Stimulated activated CD8-positive, alpha-beta memory T cell treated with anti-CD3 and anti-CD28 coated beads, Interleukin-7, amount 100 ng/mL, for 4 hours (primary cell): Measurements from ENCODE around the gene FHL2.
"Not testable (repeated sequence)": the region's sequence is repeated elsewhere in the genome, so short reads cannot be mapped to it uniquely, and the experiment has no call there.

Experiments
- DNase-seq, 2 donors: peaks; one replicate each; pipeline ENCODE4 v3.0.0-alpha.2; 2020; ENCODE audit warnings: low read depth in 2 of 2

FHL2 gene

GRCh38 chr2:105398336-105399206 is at the start of gene FHL2:
Gene FHL2, minus strand, starts transcription at chr2:105399051. Its CDS starts 12,535 bp downstream, at chr2:105386516.
- peak; percentile 39 to 59 for DNase-seq

GRCh38 chr2:105447476-105447875 is 48.6 kb upstream of the FHL2 start:
- no peak for DNase-seq

GRCh38 chr2:105446501-105446900 is 47.6 kb upstream of the FHL2 start:
- DNase-seq, result no peak

- no peak for DNase-seq
These were observed 47.1 kb upstream of the FHL2 start for GRCh38 chr2:105445976-105446375.

- DNase-seq, result no peak
These were observed 46.6 kb upstream of the FHL2 start for GRCh38 chr2:105445498-105445897.

- DNase-seq, result no peak
These were observed 45.1 kb upstream of the FHL2 start for GRCh38 chr2:105443617-105444598.

GRCh38 chr2:105442721-105443120 is 43.9 kb upstream of the FHL2 start:
- no peak for DNase-seq

GRCh38 chr2:105442056-105442455 is 43.2 kb upstream of the FHL2 start:
- no peak for DNase-seq

- DNase-seq, result no peak
These were observed 40.3 kb upstream of the FHL2 start for GRCh38 chr2:105439141-105439540.

GRCh38 chr2:105438104-105438929 is 39.5 kb upstream of the FHL2 start:
- DNase-seq, result no peak

GRCh38 chr2:105437708-105438103 is 38.9 kb upstream of the FHL2 start:
- no peak for DNase-seq

- DNase-seq, result no peak
These were observed 33.9 kb upstream of the FHL2 start for GRCh38 chr2:105432749-105433148.

- DNase-seq, result no peak
These were observed 33.2 kb upstream of the FHL2 start for GRCh38 chr2:105432044-105432399.

GRCh38 chr2:105431367-105432043 is 32.7 kb upstream of the FHL2 start:
- DNase-seq, result no peak

GRCh38 chr2:105428387-105429018 is 29.7 kb upstream of the FHL2 start:
- DNase-seq, result no peak

- DNase-seq, result no peak
These were observed 28.6 kb upstream of the FHL2 start for GRCh38 chr2:105427485-105427884.

GRCh38 chr2:105426626-105427292 is 27.9 kb upstream of the FHL2 start:
- DNase-seq, result no peak

GRCh38 chr2:105425936-105426625 is 27.2 kb upstream of the FHL2 start:
- DNase-seq, result no peak

GRCh38 chr2:105424836-105425235 is 26.0 kb upstream of the FHL2 start:
- not testable (repeated sequence) for DNase-seq
